SK-N-SH treated with all-trans-retinoic acid at 6 μM for 48 hours (cell line): ENCODE measurements around the gene RFFL.

Source experiments
- ATAC-seq: fragments of 200-7000 bp; cut with Tn5 transposase; 3 replicates; pipeline ENCODE4 v1.9.1; 2020; ENCODE audit warnings: mild to moderate bottlenecking, moderate library complexity
- ARNTL ChIP-seq: fragments of 450-650 bp; formaldehyde crosslinking; IDR thresholded peaks from 2 replicates; pipeline ENCODE4 v1.5.0; 2020; ENCODE audit warnings: low read depth, mild to moderate bottlenecking, moderate library complexity, borderline replicate concordance
- BACH2 ChIP-seq: fragments of 250-450 bp; sonication (Bioruptor Pico); IDR thresholded peaks from 2 replicates; pipeline ENCODE4 v1.9.0; 2021; ENCODE audit warnings: mild to moderate bottlenecking, borderline replicate concordance
- CREB5 ChIP-seq: fragments of 250-450 bp; sonication (Bioruptor Pico); IDR thresholded peaks from 2 replicates; pipeline ENCODE4 v1.5.1; 2020; ENCODE audit warnings: low read depth, mild to moderate bottlenecking, moderate library complexity
- CSDC2 ChIP-seq: fragments of 250-450 bp; sonication (Bioruptor Pico); IDR thresholded peaks from 2 replicates; pipeline ENCODE4 v1.5.0; 2020; ENCODE audit warnings: mild to moderate bottlenecking, moderate library complexity
- CSRNP3 ChIP-seq: fragments of 250-450 bp; sonication (Bioruptor Pico); IDR thresholded peaks from 2 replicates; pipeline ENCODE4 v1.5.1; 2021; ENCODE audit warnings: mild to moderate bottlenecking, moderate library complexity
- ESRRG ChIP-seq: fragments of 250-450 bp; sonication (Bioruptor Pico); IDR thresholded peaks from 2 replicates; pipeline ENCODE4 v1.6.1; 2021; ENCODE audit warnings: mild to moderate bottlenecking
- GLIS3 ChIP-seq: fragments of 250-450 bp; sonication (Bioruptor Pico); IDR thresholded peaks from 2 replicates; pipeline ENCODE4 v1.5.0; 2020; ENCODE audit warnings: mild to moderate bottlenecking, moderate library complexity
- ISL1 ChIP-seq: fragments of 250-450 bp; sonication (Bioruptor Pico); IDR thresholded peaks from 2 replicates; pipeline ENCODE4 v2.1.2; 2022; ENCODE audit warnings: mild to moderate bottlenecking, moderate library complexity
- OSR1 ChIP-seq: fragments of 250-450 bp; sonication (Bioruptor Pico); IDR thresholded peaks from 2 replicates; pipeline ENCODE4 v1.8.0; 2022; ENCODE audit warnings: moderate library complexity, mild to moderate bottlenecking, inconsistent platforms
- PATZ1 ChIP-seq: fragments of 250-450 bp; sonication (Bioruptor Pico); IDR thresholded peaks from 2 replicates; pipeline ENCODE4 v1.8.0; 2020; ENCODE audit warnings: mild to moderate bottlenecking, moderate library complexity, borderline replicate concordance
- POU6F1 ChIP-seq: fragments of 250-450 bp; sonication (Bioruptor Pico); IDR thresholded peaks from 2 replicates; pipeline ENCODE4 v1.8.0; 2021; ENCODE audit warnings: low read depth, mild to moderate bottlenecking, moderate library complexity, borderline replicate concordance
- PPARA ChIP-seq: fragments of 250-450 bp; sonication (Bioruptor Pico); IDR thresholded peaks from 2 replicates; pipeline ENCODE4 v1.5.0; 2020; ENCODE audit warnings: mild to moderate bottlenecking, borderline replicate concordance
- RARB ChIP-seq: fragments of 250-450 bp; sonication (Bioruptor Pico); IDR thresholded peaks from 2 replicates; pipeline ENCODE4 v1.8.0; 2021; ENCODE audit warnings: mild to moderate bottlenecking, moderate library complexity
- SNAI2 ChIP-seq: fragments of 250-450 bp; sonication (Bioruptor Pico); IDR thresholded peaks from 2 replicates; pipeline ENCODE4 v1.5.0; 2020; ENCODE audit warnings: mild to moderate bottlenecking, moderate library complexity
- TCF4 ChIP-seq: fragments of 250-450 bp; sonication (Bioruptor Pico); IDR thresholded peaks from 2 replicates; pipeline ENCODE4 v1.8.0; 2021; ENCODE audit warnings: mild to moderate bottlenecking, moderate library complexity, borderline replicate concordance
- ZFP3 ChIP-seq: fragments of 250-450 bp; sonication (Bioruptor Pico); IDR thresholded peaks from 2 replicates; pipeline ENCODE4 v1.5.0; 2020; ENCODE audit warnings: mild to moderate bottlenecking, moderate library complexity
- ZFP30 ChIP-seq: fragments of 450-650 bp; formaldehyde crosslinking; IDR thresholded peaks from 2 replicates; pipeline ENCODE4 v1.5.0; 2022; ENCODE audit warnings: mild to moderate bottlenecking, moderate library complexity
- ZNF565 ChIP-seq: fragments of 450-650 bp; formaldehyde crosslinking; conservative IDR thresholded peaks from 2 replicates; pipeline ENCODE4 v1.5.0; 2020; ENCODE audit warnings: low read depth, mild to moderate bottlenecking, moderate library complexity
- ZNF70 ChIP-seq: fragments of 450-650 bp; formaldehyde crosslinking; IDR thresholded peaks from 2 replicates; pipeline ENCODE4 v1.5.0; 2020; ENCODE audit warnings: mild to moderate bottlenecking, moderate library complexity
- ZNF8 ChIP-seq: fragments of 450-650 bp; formaldehyde crosslinking; IDR thresholded peaks from 2 replicates; pipeline ENCODE4 v1.5.0; 2020; ENCODE audit warnings: mild to moderate bottlenecking, moderate library complexity

Gene RFFL

GRCh38 chr17:35088881-35089585 is 25.5 kb upstream of the RFFL start:
- ATAC-seq = peak; percentile 86
- no peak for TF ChIP-seq SNAI2
- TF ChIP-seq PATZ1 = 0 out of 2 replicates have a peak, but pooled peaks have one; percentile 2
- no peak for TF ChIP-seq ZNF70

- peak; percentile 77 for ATAC-seq
Observed at GRCh38 chr17:35088356-35088880, 24.9 kb upstream of the RFFL start.

GRCh38 chr17:35087731-35088355 is 24.3 kb upstream of the RFFL start:
- ATAC-seq = peak; percentile 3
- TF ChIP-seq ZFP30 (no peak), ESRRG (CRISPR knock-in tag) (no peak), ZNF70 (no peak), ARNTL (CRISPR knock-in tag) (no peak), PPARA (CRISPR knock-in tag) (no peak), GLIS3 (CRISPR knock-in tag) (no peak), PATZ1 (no peak), RARB (CRISPR knock-in tag) (no peak), ZFP3 (no peak), ZNF565 (no peak), TCF4 (no peak), SNAI2 (no peak), ISL1 (CRISPR knock-in tag) (no peak), CSDC2 (CRISPR knock-in tag) (no peak)

More at GRCh38 chr17:35088356-35088880, 24.9 kb upstream of the RFFL start:
- TF ChIP-seq ZFP30 = no peak
- TF ChIP-seq ESRRG (CRISPR knock-in tag) = no peak
- no peak for TF ChIP-seq RARB (CRISPR knock-in tag)
- TF ChIP-seq CSRNP3 (CRISPR knock-in tag) = no peak
- 0 out of 2 replicates have a peak, but pooled peaks have one; percentile 16 for TF ChIP-seq PATZ1
- TF ChIP-seq POU6F1 = no peak
- TF ChIP-seq OSR1 = no peak
- TF ChIP-seq ZFP3 = no peak
- no peak for TF ChIP-seq GLIS3 (CRISPR knock-in tag)
- TF ChIP-seq ZNF8 (CRISPR knock-in tag) = 0 out of 2 replicates have a peak, but pooled peaks have one; percentile 47
- no peak for TF ChIP-seq CREB5 (CRISPR knock-in tag)
- no peak for TF ChIP-seq BACH2 (CRISPR knock-in tag)
